ENCODE data around the gene TMEM106B. TPM values are rescaled to one million over a fixed set of nuclear protein-coding genes. Genes with fewer than 3 reads are reported as not detected.

Gene TMEM106B
- total RNA-seq, 1 experiment from 2014 or later: 89.0 TPM

GRCh38 chr7:12199363-12199762 is 11.7 kb upstream of the TMEM106B start:
- no peaks in the 10 kb centered on the region for H3K9me3 ChIP-seq (ENCODE audit: control insufficient read depth, insufficient read depth, low read depth, low read length)
- POLR2A ChIA-PET: no interaction called here
- TF ChIP-seq CTCF (IDR thresholded peaks at IDR 0.05): no peak
- TF ChIP-seq POLR2AphosphoS5 (IDR thresholded peaks at IDR 0.05; ENCODE audit: low read depth, low read length): no peak
- no peak for TF ChIP-seq REST (IDR thresholded peaks at IDR 0.05; ENCODE audit: insufficient read depth in 1 of 2, low read depth in 2 of 2, low read length in 1 of 2)
- TF ChIP-seq TCF7L2 (IDR thresholded peaks at IDR 0.05; ENCODE audit: low read depth, low read length): no peak
- no peak for TF ChIP-seq SIN3A (IDR thresholded peaks at IDR 0.05; ENCODE audit: borderline replicate concordance, insufficient read depth, low read depth, low read length)
- H3K4me3 ChIP-seq (ENCODE audit: low read depth in 2 of 2, low read length in 2 of 2): no peak overlapping the region
- CTCF ChIA-PET: no interaction called here
- no peaks in the 10 kb centered on the region for H3K27me3 ChIP-seq (ENCODE audit: control insufficient read depth, insufficient read depth, low read length)
- ATAC-seq (peak; percentile 84), DNase-seq (ENCODE audit: low read depth, low spot score) (no peak)
- BruUV-seq (replicated peaks): no TSS peak
- H3K4me1 ChIP-seq (ENCODE audit: control insufficient read depth, insufficient read depth, low read length): peaks cover 8% of the 10 kb centered on the region; the same call in 1 of the 2 replicates
- H3K27ac ChIP-seq (ENCODE audit: low read length): peak overlapping the region; percentile 45; the same call in 1 of the 2 replicates
- intact Hi-C loops (cut with micrococcal nuclease; ENCODE audit: unreplicated experiment): no loop called here
- H3K36me3 ChIP-seq (ENCODE audit: control insufficient read depth, insufficient read depth, low read length): no peaks in the 10 kb centered on the region
- in situ Hi-C loops (cut with HindIII; ENCODE audit: low pct_unique_long_range_greater_than_20kb, low sequenced_read_pairs): no loop called here

GRCh38 chr7:12207046-12207445 is 4.0 kb upstream of the TMEM106B start:
- ATAC-seq (no peak), DNase-seq (ENCODE audit: low read depth, low spot score) (peak; percentile 17)
- Histone ChIP-seq H3K4me3 (ENCODE audit: low read depth in 2 of 2, low read length in 2 of 2) (0 out of 4 replicates have a peak overlapping the region, but pooled peaks of 1 of the 2 experiments have one; percentile 1), H3K36me3 (ENCODE audit: control insufficient read depth, insufficient read depth, low read length) (peaks cover 4% of the 10 kb centered on the region; the same call in 1 of the 2 replicates), H3K27me3 (ENCODE audit: control insufficient read depth, insufficient read depth, low read length) (no peaks in the 10 kb centered on the region), H3K4me1 (ENCODE audit: control insufficient read depth, insufficient read depth, low read length) (peaks cover 39% of the 10 kb centered on the region), H3K9me3 (ENCODE audit: control insufficient read depth, insufficient read depth, low read depth, low read length) (no peaks in the 10 kb centered on the region), H3K27ac (ENCODE audit: low read length) (peak overlapping the region; percentile 80)
- BruUV-seq (replicated peaks): no TSS peak
- POLR2A ChIA-PET: interaction anchor here (0.6 kb wide), 1 partner anchor 572 kb away, joined by 12 read pairs; no protein-coding TSS in a partner anchor
- in situ Hi-C loops (cut with HindIII; ENCODE audit: low pct_unique_long_range_greater_than_20kb, low sequenced_read_pairs): no loop called here
- CTCF ChIA-PET: interaction anchor here (0.6 kb wide), 1 partner anchor 479 kb away, joined by 5 read pairs; no protein-coding TSS in a partner anchor
- TF ChIP-seq SIN3A (IDR thresholded peaks at IDR 0.05; ENCODE audit: borderline replicate concordance, insufficient read depth, low read depth, low read length) (no peak), POLR2AphosphoS5 (IDR thresholded peaks at IDR 0.05; ENCODE audit: low read depth, low read length) (no peak), REST (IDR thresholded peaks at IDR 0.05; ENCODE audit: insufficient read depth in 1 of 2, low read depth in 2 of 2, low read length in 1 of 2) (no peak), TCF7L2 (IDR thresholded peaks at IDR 0.05; ENCODE audit: low read depth, low read length) (no peak), CTCF (IDR thresholded peaks at IDR 0.05) (no peak)
- intact Hi-C loops (cut with micrococcal nuclease; ENCODE audit: unreplicated experiment): no loop called here
